ENCODE measurements around the gene BLTP3A.

GRCh38 chr6:34816635-34817301, 24.9 kb downstream of the BLTP3A start:
- no peak for TF ChIP-seq ZBTB33 (CRISPR knock-in tag; IDR thresholded peaks at IDR 0.05)
- TF ChIP-seq RBM22 (optimal IDR thresholded peaks at IDR 0.05; ENCODE audit: low read length) = no peak
- no peak for TF ChIP-seq ZNF331 (CRISPR knock-in tag; IDR thresholded peaks at IDR 0.05)
- no peak for TF ChIP-seq MAFK (conservative IDR thresholded peaks at IDR 0.05 in 1 of 2, IDR thresholded peaks at IDR 0.05 in 1 of 2; ENCODE audit: low read length in 2 of 2)
- TF ChIP-seq SMAD9 (CRISPR knock-in tag; IDR thresholded peaks at IDR 0.05) = no peak
- no peak for TF ChIP-seq ZNF317 (CRISPR knock-in tag; IDR thresholded peaks at IDR 0.05)
- no peak for TF ChIP-seq KLF9 (CRISPR knock-in tag; IDR thresholded peaks at IDR 0.05; ENCODE audit: low read depth)
- no peak for TF ChIP-seq ZBTB8A (CRISPR knock-in tag; IDR thresholded peaks at IDR 0.05; ENCODE audit: borderline replicate concordance, low read depth)
- no peak for TF ChIP-seq ELF3 (CRISPR knock-in tag; IDR thresholded peaks at IDR 0.05)
- TF ChIP-seq ZNF282 (IDR thresholded peaks at IDR 0.05; ENCODE audit: partially characterized antibody) = no peak

All from HepG2 (cell line).